Gastroesophageal sphincter (tissue), 4 donors: ENCODE data around the gene RNASEH2A. TPM values are rescaled to one million over a fixed set of nuclear protein-coding genes. Genes with fewer than 3 reads are reported as not detected.

ENCODE experiments used
- ATAC-seq: fragments of 150-250 bp; one replicate; pipeline ENCODE4 v1.9.1; 2016; ENCODE audit warnings: mild to moderate bottlenecking, moderate library complexity
- H3K27ac ChIP-seq, 4 donors: fragments of 200-600 bp; sonication (generic) in 3 of 4; 1 replicate in 3 of 4; 2 replicates in 1 of 4; pipeline ENCODE4 v1.5.1; 2016 to 2019
- H3K27me3 ChIP-seq: fragments of 200-600 bp; sonication (generic); one replicate; pipeline ENCODE4 v1.5.1; 2019
- H3K36me3 ChIP-seq, 2 donors: fragments of 200-600 bp; sonication (generic); one replicate each; pipeline ENCODE4 v1.5.1; 2019; ENCODE audit warnings: control low read depth in 1 of 2
- H3K4me1 ChIP-seq, 3 donors: fragments of 200-600 bp; sonication (generic); 1 replicate in 2 of 3; 2 replicates in 1 of 3; pipeline ENCODE4 v1.5.1; 2016 to 2019; ENCODE audit warnings: control low read depth in 2 of 3
- H3K4me3 ChIP-seq, 2 donors: fragments of 200-600 bp; sonication (generic); one replicate each; pipeline ENCODE4 v1.5.1; 2019; ENCODE audit warnings: mild to moderate bottlenecking in 1 of 2, moderate library complexity in 1 of 2
- H3K9me3 ChIP-seq, 3 donors: fragments of 200-600 bp; sonication (generic); one replicate each; pipeline ENCODE4 v1.5.1; 2017 to 2019; ENCODE audit warnings: control low read depth in 2 of 3
- EP300 ChIP-seq: sonication (generic); formaldehyde crosslinking; IDR thresholded peaks from one replicate; pipeline ENCODE4 v1.6.1; 2017; ENCODE audit warnings: antibody characterized with exemption, mild to moderate bottlenecking
- POLR2A ChIP-seq, 2 donors: fragments of 450-650 bp; IDR thresholded peaks; one replicate each; pipeline ENCODE4 v1.6.1; 2017; ENCODE audit warnings: antibody characterized with exemption in 2 of 2, mild to moderate bottlenecking in 2 of 2, moderate library complexity in 1 of 2
- POLR2AphosphoS5 ChIP-seq: sonication (generic); formaldehyde crosslinking; IDR thresholded peaks from one replicate; pipeline ENCODE4 v1.6.1; 2017; ENCODE audit warnings: antibody characterized with exemption
- WGBS, 2 donors: methylation state at CpG; one replicate each; pipeline ENCODE4 v1.1.5; 2018; ENCODE audit warnings: low coverage in 1 of 2; 5-methylcytosine and 5-hydroxymethylcytosine counted together
- total RNA-seq, 4 donors: library from RNA; depleted of rRNA; stranded (reverse); fragments of >200 nt; gene quantifications; one replicate each; pipeline ENCODE4 v1.1.0, GENCODE V29; 2016
- TF ChIP-seq, protein P1 (sequence below), 4 experiments: fragments of 200-600 bp in 2 of 4; fragments of 450-650 bp in 2 of 4; sonication (generic) in 1 of 4; IDR thresholded peaks; one replicate each; pipeline ENCODE4 v1.5.1; 2017 to 2019; ENCODE audit warnings: antibody characterized with exemption in 4 of 4, mild to moderate bottlenecking in 2 of 4, moderate library complexity in 2 of 4

RNASEH2A gene
- total RNA-seq, 4 donors from 2014 or later: 2.0 to 9.4 (median 3.7) TPM

DNA sequence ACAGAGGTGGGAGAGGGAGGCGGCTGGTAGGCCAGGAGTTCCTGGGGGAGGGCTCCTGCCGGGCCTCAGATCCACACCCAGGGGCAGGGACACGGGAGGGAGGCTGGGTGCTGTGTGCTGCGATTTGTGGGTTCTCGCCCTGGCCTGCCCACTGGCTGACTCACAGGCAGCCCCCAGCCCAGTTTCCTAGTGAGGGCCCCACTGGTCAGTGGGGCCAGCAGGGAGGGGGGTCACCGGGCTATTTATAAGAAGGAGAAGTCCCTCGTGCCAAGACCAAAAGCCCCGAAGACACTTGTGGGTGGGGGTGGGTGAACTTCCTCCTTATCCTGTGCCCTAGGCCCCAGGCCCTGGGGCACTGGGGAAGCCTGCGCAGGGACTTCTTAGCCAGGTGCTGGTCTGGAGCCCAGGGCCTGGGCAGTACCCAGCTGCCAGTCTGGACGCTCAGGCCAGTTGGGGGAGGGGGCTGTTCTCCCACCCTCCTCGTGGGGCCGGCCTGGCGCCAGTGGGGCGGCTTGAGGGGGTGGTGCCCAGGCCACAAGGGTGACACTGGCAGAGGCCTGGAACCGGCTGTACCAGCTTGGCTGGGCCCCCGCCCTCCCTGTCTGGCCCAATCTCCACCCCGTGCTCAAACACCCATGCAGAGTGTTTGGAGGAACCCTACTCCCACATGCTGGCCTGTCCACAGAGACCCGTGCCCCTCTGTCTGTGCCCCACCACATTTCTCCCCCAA is 20.1 kb upstream of the RNASEH2A start:
- H3K4me1 ChIP-seq: peaks cover 0 to 92% (median 51%) of the 10 kb centered on the region in 3 donors

DNA sequence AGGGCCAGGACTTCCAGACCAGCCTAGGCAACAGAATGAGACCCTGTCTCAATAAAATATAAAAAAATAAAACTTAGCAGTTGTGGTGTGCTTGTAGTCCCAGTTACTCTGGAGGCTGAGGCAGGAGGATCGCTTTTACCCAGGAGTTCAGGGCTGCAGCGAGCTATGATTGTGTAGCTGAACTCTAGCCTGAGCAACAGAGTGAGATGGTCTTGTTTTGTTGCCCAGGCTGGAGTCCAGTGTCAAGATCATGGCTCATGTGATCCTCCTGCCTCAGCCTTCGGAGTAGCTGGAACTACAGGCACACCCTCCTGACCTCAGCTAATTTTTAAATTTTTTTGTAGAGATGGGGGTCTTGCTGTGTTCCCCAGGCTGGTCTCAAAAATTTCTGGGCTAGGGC is 19.4 kb upstream of the RNASEH2A start:
- Histone ChIP-seq H3K36me3 (no peaks in the 10 kb centered on the region), H3K27me3 (no peaks in the 10 kb centered on the region), H3K9me3 (no peaks in the 10 kb centered on the region), H3K4me1 (peaks cover 0 to 87% (median 51%) of the 10 kb centered on the region in 3 donors), H3K27ac (peak overlapping the region in 3 of 4 donors; percentile 98 to 100 (median 99)), H3K4me3 (no peak overlapping the region)
- no peak for ATAC-seq
- 56 to 65% methylated on average over 2 to 3 of the region's 3 CpGs for WGBS, 2 donors
- no peak for TF ChIP-seq POLR2AphosphoS5
- TF ChIP-seq, protein P1, sequence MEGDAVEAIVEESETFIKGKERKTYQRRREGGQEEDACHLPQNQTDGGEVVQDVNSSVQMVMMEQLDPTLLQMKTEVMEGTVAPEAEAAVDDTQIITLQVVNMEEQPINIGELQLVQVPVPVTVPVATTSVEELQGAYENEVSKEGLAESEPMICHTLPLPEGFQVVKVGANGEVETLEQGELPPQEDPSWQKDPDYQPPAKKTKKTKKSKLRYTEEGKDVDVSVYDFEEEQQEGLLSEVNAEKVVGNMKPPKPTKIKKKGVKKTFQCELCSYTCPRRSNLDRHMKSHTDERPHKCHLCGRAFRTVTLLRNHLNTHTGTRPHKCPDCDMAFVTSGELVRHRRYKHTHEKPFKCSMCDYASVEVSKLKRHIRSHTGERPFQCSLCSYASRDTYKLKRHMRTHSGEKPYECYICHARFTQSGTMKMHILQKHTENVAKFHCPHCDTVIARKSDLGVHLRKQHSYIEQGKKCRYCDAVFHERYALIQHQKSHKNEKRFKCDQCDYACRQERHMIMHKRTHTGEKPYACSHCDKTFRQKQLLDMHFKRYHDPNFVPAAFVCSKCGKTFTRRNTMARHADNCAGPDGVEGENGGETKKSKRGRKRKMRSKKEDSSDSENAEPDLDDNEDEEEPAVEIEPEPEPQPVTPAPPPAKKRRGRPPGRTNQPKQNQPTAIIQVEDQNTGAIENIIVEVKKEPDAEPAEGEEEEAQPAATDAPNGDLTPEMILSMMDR (IDR thresholded peaks at IDR 0.05): no peak
- no peak for TF ChIP-seq POLR2A (IDR thresholded peaks at IDR 0.05)
- TF ChIP-seq EP300: no peak

More for the DNA sequence above, 20.1 kb upstream of the RNASEH2A start:
- WGBS, 2 donors: 80% methylated on average over 2 of the region's 18 CpGs; no CpG with 5 or more reads in 1 of the 2 donors
- Histone ChIP-seq H3K27ac (peak overlapping the region; percentile 12 to 100 (median 98)), H3K9me3 (no peaks in the 10 kb centered on the region), H3K4me3 (no peak overlapping the region), H3K36me3 (no peaks in the 10 kb centered on the region), H3K27me3 (no peaks in the 10 kb centered on the region)
- TF ChIP-seq EP300 (no peak), POLR2A (IDR thresholded peaks at IDR 0.05) (peak in 1 of 2 donors; percentile 28), POLR2AphosphoS5 (no peak)
- TF ChIP-seq, protein P1 (IDR thresholded peaks at IDR 0.05): no peak
- no peak for ATAC-seq

DNA sequence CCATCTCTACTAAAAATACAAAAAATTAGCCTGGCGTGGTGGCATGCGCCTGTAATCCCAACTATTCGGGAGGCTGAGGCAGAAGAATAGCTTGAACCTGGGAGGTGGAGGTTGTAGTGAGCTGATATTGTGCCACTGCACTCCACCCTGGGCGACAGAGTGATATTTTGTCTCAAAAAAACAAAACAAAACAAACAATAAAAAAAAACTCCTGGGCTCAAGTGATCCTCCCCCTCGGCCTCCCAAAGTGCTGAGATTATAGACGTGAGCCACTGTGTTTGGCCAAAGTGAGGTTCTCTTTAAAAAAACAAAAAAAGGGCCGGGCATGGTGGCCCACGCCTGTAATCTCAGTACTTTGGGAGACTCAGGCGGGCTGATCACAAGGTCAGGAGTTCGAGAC is 18.9 kb upstream of the RNASEH2A start:
- TF ChIP-seq, protein P1 (IDR thresholded peaks at IDR 0.05): no peak
- TF ChIP-seq POLR2A (IDR thresholded peaks at IDR 0.05) (no peak), EP300 (no peak), POLR2AphosphoS5 (no peak)
- H3K9me3 ChIP-seq: no peaks in the 10 kb centered on the region
- ATAC-seq: no peak
- H3K27ac ChIP-seq: peak overlapping the region in 3 of 4 donors; percentile 98 to 100 (median 99)
- no peaks in the 10 kb centered on the region for H3K36me3 ChIP-seq
- peaks cover 0 to 82% (median 51%) of the 10 kb centered on the region in 3 donors for H3K4me1 ChIP-seq
- no peaks in the 10 kb centered on the region for H3K27me3 ChIP-seq
- 81 to 87% methylated on average over 5 to 10 of the region's 10 CpGs for WGBS, 2 donors
- H3K4me3 ChIP-seq: no peak overlapping the region

DNA sequence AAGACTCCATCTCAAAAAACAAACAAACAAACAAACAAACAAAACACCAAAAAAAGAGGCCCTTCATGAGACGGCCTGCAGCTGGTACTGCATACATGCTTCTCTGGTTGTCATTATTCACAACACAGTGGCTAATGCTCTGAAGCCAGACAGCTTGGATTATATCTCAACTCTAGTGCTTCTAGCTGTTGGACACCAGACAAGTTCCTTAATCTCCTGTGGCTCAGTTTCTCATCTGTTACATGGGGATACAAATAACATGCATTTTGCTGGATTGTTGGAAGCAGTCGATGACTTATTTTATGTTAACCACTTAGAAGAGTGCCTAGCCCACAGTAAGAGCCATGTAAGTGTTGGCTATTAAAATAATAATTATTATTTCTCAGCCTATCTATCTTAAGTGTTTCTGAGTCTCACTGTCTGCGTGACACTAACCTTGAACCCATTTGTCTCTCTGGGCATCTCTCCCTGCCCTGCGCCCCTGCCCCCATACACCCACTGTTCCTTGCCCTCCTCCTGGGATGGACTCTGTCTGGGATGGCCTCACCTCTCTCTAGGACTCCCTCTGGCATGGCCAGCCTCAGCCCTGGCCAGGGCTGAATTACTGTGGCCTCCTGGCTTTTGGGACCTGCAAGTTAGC is 18.2 kb upstream of the RNASEH2A start:
- no peaks in the 10 kb centered on the region for H3K27me3 ChIP-seq
- 15 to 18% methylated on average over 4 of the region's 4 CpGs for WGBS, 2 donors
- TF ChIP-seq, protein P1 (IDR thresholded peaks at IDR 0.05): no peak
- TF ChIP-seq POLR2AphosphoS5 (no peak), POLR2A (IDR thresholded peaks at IDR 0.05) (no peak), EP300 (no peak)
- H3K4me1 ChIP-seq: peaks cover 0 to 75% (median 47%) of the 10 kb centered on the region in 3 donors
- H3K9me3 ChIP-seq: no peaks in the 10 kb centered on the region
- H3K4me3 ChIP-seq: peak overlapping the region in 1 of 2 donors; percentile 97
- peak overlapping the region; percentile 89 to 100 (median 98) for H3K27ac ChIP-seq
- H3K36me3 ChIP-seq: no peaks in the 10 kb centered on the region
- ATAC-seq: no peak
